Stimulated activated CD8-positive, alpha-beta memory T cell treated with anti-CD3 and anti-CD28 coated beads, Interleukin-12 subunit alpha, Interleukin-12 subunit beta, amount 100 ng/mL, for 24 hours (primary cell): ENCODE data around the gene NFYC.

Experiments used
- DNase-seq: peaks from one replicate; pipeline ENCODE4 v3.0.0-alpha.2; 2020; ENCODE audit errors: extremely low read depth

Gene NFYC

DNA sequence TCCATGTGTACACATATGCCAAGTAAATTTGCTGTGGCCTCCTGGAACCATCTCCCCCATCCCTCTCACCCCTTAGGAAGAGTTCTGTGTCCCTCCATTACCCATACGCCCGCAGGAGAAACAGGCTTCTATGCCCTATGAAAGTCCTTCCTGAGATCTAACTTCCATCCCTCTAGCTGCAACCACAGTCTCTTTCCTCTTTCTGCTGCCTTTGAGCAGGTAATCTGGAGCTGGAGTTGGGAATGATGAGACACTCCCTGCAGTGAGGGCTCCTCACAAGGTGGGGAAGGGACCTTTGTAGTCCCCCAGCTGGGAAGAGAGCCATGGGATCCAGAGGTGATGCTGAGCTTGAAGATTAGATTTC lies 90.1 kb downstream of the NFYC start:
- DNase-seq: no peak

- DNase-seq: no peak
Observed at GRCh38 chr1:40782371-40782956, 91.0 kb downstream of the NFYC start.

DNA sequence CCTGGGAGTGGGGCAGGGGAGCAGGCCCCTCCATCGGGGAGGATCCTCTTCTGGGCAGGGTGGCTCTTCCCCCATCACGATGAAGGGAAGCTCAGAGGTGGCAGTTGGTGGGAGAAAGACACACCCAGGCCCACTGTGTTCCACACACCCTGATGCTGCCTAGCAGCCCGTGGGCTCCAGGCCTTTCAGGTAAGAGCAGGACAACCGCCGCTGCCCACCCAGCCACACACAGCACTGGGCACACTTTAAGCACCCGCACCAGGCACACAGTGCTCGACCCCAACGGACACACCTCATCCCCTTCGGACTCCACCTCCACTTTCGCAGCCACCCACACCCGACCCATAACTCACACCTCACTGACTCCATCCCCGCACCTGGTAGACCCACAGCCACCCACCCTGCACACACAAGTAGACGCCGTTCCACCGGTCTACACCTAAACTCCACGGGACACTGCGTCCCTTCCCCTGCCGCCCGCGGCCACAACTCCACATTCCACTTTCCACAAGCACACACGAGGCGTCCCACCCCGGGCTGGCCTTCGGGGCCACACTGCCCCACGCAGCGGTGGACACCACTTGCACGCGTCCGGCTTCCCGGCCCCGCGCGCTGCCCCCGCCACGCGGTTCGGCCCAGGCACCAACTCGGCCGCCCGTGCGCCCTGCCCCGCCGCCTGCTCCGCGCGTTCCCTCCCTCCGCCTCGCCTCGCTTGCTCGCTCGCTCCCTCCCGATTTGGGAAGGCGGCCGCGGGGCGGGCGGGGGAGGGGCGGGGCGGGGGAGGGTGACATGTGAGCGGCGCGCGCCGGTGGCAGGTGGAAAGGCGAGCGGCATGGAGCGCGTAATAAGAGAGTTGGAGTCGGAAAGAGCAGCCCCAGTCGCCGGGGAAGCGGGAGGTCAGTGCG lies 91.7 kb downstream of the NFYC start, which contains the start of gene KCNQ4:
KCNQ4 (plus strand) TSS at position 787 of the 905 bp plus-strand sequence. CDS start 307 bp downstream, outside the sequence.
- no peak for DNase-seq

DNA sequence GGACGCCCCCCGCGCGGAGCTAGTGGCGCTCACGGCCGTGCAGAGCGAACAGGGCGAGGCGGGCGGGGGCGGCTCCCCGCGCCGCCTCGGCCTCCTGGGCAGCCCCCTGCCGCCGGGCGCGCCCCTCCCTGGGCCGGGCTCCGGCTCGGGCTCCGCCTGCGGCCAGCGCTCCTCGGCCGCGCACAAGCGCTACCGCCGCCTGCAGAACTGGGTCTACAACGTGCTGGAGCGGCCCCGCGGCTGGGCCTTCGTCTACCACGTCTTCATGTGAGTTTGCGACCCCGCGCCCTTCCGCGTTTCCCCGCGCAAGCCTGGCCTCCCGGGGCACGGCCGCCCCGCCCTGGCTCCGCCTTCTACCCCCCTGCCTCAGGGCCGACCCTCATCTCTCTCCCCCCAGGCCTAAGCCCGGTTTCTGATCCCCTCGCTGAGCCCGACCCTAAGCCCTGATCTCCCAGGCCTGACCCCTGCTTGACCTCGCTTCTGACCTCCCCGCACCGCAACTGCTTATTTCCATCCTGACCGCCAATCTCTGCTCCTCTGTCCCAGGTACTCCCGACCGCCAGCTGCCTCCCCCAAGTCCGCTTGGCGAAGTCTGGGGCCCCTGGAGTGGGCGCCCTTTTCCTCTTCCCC lies 92.8 kb downstream of the NFYC start:
- no peak for DNase-seq

DNA sequence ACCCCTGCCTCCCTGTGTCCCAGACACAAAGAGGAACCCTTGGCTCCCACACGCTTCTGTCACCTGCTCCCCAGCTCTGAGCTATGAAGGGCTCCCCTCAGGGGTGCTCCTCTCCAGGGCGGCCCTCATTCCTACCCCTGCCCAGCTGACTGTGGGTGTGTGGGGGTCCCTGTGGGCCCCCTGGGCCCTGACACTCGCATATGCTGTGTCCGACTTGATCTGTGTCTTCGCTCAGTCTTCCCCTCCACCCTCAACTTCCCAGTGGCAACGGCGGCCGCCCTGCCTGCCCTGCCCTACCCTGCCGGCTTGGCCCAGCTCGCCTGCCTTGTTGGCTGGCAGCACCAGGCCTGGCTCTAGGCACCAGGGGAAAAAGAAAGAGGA lies 93.3 kb downstream of the NFYC start:
- DNase-seq: no peak

DNA sequence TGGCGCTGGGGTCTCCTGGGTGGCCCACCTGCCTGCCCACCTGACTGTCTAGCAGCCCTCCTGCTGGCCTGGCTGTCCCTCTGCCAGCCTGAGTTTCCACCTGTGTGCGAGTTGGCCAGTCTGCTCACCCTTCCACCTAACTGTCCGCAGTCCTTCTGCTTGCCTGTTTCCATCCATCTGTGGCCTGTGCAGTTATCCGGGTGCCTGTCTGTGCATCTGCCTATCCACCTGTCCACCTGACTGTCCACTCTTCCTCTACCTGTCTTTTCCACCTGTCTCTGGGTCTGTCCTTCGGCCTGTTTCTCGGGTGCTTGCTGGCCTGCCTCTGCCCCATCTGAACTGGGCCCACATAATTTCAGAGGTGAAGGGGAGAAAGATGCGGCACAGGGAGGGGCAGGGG lies 93.9 kb downstream of the NFYC start:
- DNase-seq: no peak

DNA sequence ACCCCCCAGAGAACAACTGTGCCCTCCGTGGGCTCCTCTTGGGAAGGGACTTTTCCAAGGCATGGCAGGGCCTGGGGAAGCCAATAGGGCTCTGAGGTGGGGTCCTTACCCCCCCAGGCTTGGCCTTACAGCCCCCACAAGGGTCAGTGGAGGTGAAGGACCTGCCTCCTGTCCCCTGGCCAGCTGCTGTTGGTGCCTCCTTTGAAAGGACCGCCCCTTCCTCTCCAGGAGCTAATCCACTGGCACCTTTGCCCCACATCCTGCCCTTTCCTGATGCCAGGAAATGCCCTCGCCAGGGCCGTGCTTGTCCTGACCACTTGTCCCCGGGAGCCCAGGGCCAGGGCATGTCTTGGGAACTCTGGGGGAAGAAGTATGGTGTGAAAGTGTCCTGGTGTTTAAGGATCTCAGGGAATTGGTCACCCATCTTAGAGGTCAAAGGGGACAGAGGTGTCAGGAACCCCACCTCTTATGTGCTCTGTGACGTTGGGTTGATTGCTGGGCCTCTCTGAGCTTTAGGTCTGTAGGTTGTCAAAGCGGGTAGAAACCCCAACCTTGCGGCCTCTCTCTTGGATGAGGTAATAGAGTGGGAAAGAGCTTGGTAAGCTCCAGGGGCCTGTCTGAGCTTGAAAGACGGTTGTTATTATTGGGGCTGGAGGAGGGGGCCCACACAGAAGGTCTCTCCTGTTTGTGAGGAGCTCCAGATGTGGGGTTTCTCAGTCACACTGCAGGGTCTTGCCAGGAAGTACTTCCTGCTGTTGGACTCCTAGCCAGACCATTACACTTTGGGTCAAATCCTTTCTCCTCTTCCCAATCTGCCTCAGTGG lies 94.9 kb downstream of the NFYC start:
- no peak for DNase-seq

DNA sequence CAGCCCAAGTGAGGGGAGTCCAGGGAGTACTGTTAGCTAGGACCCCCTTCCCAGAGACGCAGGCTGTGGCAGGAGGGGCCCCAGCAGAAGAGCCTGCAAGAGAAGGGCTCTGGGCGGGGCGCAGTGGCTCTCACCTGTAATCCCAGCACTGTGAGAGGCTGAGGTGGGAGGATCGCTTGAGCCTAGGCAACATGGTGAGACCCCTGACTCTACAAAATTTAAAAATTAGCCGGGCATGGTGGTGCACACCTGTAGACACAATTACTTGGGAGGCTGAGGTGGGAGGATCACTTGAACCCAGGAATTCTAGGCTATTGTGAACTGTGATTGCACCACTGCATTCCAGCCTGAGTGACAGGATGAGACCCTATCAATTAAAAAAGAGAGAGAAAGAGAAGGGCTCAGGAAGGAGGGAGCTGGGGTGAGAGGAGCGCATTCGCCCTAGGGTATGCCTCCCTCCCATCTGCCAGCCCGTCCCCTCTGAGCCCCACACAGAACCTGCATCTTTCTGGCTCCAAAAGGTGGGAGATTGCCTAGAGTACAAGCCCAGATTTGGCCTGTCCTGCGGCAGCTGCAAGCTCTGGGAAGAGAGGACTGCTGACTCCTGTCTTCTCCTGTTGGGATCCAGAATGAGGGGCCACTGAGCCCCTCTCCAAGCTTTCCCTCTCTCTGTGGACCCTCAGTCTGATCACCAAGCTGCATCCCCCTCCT lies 95.6 kb downstream of the NFYC start:
- no peak for DNase-seq

- no peak for DNase-seq
Observed at GRCh38 chr1:40787737-40788560, 96.4 kb downstream of the NFYC start.

DNA sequence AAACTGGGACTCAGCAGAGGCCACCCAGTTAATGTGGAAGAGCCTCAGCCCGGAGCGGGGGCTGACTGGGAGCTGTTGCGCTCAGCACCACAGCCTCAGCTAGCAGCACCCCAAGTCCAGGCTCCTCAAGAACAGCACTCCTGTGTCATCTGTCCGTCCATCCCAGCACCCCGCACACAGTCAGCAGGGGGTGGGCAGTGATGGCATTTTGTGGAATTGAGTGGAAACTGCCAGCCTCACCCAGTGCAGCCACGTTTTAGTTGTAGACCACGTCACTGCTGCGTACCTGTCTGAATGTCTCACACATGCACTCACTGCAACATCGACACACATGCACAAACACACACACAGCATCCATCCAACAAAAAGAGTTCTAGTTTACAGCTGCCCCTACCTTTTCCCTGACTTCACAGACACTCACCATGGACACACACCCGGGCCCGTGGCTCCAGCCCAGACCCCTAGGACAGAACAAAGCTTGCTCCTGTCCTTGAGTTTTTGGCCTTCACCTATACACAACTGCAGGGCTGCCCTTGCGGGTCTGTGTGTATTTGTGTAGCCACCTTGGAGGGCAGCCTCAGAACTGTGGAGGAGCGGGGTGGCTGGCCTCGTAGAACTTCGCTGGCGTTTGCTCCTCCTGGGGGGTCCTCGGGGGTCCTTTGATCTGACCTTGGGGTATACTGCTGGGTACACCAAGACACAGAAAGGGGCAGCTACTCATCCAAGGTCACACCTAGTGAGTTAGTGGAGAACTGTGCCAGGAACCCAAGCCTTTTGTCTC lies 97.2 kb downstream of the NFYC start:
- no peak for DNase-seq

DNA sequence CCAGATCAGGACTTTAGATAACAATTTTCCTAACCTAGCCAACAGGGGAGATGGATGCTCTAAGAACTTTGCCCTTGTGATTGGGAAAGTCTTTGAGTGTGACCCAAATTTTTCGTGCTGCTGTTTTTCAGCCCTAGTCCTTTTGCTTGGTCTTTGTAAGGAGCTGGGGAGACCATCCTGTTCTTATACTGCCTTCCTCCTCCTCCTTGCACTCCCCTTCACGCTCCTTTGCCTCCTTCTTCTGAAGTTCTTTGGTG lies 97.8 kb downstream of the NFYC start:
- DNase-seq: no peak

DNA sequence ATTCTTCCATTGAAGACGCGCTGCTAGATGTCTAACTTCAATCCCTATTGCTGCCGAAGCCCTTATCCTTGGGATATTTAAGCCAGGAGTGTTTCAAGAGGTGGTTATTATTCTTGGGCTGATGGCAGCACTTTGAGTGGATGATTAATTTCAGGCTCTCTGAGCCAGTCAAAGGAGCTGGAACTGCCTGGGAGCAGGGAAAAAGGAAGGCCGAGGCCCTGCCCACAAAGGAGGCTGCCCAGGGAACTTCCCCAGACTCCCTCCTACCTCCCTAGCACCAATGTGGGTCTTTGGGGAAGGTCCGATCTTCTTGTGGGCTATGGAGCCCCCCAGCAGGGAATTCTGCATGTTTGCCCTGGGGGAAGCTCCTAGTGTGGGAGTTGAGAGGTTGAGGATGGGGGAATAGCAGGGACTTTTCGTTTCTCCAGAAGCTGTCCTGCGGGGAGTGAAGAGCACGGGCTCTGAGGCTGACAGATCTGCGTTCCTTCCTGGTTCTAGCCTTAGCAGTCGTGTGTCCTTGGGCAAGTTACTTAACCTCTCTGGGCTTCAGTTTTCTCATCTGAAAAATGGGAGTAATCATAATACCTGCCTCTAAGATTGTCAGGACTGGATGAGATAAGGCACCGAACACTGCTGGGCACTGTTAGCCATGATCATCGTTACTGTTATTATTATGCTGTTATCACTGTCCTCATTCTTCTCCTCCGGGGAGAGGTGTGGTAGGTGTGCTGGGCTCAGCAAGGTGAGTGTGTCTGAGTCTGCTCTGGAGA lies 98.3 kb downstream of the NFYC start:
- DNase-seq: no peak

DNA sequence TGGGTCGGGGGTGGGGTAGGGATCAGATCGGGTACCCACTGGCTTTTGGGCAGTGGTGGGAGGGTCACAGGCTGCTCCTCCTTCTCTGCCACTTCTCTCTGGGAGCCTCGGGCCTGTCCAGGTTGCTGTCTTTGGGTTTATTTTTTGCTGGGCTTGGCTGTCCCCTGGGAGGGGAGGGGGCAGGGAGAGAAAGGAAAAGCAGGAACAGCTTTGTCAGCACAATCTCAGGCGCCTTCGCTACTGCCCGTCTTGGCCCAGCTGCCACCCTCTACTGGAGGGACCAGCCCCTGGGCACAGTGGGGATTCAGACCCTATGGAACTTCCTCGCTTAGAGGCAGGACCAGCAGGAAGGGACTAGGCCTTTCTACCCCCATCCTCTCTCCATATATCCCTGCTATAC lies 100.5 kb downstream of the NFYC start:
- no peak for DNase-seq

DNA sequence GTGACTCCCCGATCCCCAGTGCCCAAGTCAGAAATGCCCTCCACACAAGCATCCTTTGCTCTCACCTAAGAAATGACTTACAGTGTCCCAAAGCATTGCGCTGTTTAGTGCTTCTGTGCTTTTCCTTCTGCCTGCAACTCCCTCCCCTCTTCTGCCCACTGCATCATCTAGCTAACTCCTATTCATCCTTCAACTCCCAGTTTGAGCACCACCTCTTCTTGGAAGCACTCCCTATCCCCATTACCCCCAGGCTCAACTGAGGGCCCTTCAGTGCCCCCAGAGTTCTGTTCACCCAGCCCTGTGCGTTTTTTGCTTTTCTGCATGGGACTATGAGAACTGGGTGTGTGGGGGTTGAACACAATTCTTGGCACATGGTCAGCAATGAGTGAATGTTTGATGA lies 102.1 kb downstream of the NFYC start:
- no peak for DNase-seq

DNA sequence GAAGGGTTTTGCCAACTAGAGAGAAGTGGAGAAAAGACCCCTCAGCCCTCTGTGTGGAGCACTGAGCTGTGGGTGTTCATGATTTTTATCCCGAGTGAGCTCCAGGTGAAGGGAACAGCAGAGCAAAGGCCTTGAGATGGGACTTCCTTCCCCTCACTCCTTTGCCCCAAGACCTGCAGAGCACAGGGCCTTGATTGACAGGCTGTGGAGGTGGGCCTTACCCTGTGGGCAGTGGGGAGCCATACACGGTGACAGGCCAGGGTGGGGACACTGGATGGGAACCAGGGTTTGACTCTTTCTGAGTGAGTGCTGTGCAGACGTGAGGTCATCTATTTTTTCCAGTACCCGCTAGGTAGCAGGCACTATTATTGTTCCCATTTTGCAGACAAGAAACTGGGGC lies 102.5 kb downstream of the NFYC start:
- DNase-seq: no peak

- DNase-seq: no peak
Observed at GRCh38 chr1:40794974-40795715, 103.6 kb downstream of the NFYC start.

- DNase-seq: no peak
Observed at GRCh38 chr1:40795811-40796586, 104.5 kb downstream of the NFYC start.
